ENCODE measurements around the gene SLC19A2. TPM values are rescaled to one million over a fixed set of nuclear protein-coding genes. Genes with fewer than 3 reads are reported as not detected.

SLC19A2 gene
- total RNA-seq, 1 donor from 2014 or later = 12.3 TPM

DNA sequence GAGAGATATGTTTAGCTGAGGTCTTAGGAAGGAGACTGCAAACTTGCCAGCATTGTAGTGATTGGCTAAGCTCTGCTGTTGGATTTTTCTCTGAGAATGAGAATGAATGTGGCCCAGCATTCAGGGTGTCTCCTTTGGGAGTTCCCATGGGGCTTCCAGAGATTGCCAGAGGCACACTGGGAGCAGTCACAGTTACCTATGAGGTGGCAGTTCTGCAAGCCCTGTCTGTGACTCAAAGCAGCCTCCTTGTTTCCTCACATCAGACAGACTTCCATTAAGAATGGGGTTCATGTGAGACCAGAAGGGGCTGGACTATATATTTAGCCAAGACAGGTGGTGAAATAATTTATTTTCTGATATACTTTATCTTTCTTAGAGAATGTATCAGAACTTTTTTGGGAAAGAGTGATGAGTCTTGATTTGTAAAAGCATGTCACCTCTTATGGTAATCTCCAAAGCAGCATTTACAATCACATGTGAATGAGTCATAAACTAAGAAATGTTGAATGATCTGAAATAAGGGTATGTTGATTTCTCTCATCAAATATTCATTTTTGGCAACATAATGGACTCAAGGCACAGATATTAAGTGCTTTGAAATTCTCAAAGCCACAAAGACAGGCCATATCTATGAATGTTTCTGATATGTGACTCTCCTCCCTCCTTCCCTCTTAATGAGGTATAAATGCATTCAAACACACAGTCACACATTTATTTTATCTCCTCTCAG lies 9.5 kb upstream of the SLC19A2 start:
- TF ChIP-seq, protein P1, sequence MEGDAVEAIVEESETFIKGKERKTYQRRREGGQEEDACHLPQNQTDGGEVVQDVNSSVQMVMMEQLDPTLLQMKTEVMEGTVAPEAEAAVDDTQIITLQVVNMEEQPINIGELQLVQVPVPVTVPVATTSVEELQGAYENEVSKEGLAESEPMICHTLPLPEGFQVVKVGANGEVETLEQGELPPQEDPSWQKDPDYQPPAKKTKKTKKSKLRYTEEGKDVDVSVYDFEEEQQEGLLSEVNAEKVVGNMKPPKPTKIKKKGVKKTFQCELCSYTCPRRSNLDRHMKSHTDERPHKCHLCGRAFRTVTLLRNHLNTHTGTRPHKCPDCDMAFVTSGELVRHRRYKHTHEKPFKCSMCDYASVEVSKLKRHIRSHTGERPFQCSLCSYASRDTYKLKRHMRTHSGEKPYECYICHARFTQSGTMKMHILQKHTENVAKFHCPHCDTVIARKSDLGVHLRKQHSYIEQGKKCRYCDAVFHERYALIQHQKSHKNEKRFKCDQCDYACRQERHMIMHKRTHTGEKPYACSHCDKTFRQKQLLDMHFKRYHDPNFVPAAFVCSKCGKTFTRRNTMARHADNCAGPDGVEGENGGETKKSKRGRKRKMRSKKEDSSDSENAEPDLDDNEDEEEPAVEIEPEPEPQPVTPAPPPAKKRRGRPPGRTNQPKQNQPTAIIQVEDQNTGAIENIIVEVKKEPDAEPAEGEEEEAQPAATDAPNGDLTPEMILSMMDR (conservative IDR thresholded peaks at IDR 0.05; ENCODE audit: low read depth, low read length) = no peak
- peak; percentile 52 for DNase-seq (ENCODE audit: low read depth)

GRCh38 chr1:169494343-169494742 lies 8.6 kb upstream of the SLC19A2 start:
- no peak for DNase-seq (ENCODE audit: low read depth)
- TF ChIP-seq, protein P1 (conservative IDR thresholded peaks at IDR 0.05; ENCODE audit: low read depth, low read length) = no peak
- H3K4me3 ChIP-seq (ENCODE audit: low read depth, low read length) = no peak overlapping the region

More for the DNA sequence above, 9.5 kb upstream of the SLC19A2 start:
- H3K4me3 ChIP-seq (ENCODE audit: low read depth, low read length) = no peak overlapping the region

DNA sequence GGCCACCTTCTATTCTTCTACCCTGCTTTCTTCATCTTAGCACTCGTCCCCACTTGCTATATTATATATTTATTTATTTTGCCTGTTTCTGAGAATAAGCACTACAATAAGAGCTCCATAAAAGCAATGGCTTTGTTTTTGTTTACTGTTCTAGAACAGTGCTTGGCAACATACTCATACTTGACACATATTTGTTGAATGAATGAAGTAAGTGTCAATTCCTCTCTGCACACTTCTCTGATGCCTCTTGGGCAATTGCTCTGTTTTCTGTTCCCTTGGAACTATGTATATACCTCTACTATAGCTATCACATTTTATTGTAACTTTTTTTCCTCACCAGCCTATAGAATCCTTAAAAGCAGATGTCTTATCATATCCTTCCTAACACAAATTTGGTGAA lies 7.5 kb upstream of the SLC19A2 start:
- H3K4me3 ChIP-seq (ENCODE audit: low read depth, low read length) = no peak overlapping the region
- TF ChIP-seq, protein P1 (conservative IDR thresholded peaks at IDR 0.05; ENCODE audit: low read depth, low read length) = no peak
- DNase-seq (ENCODE audit: low read depth) = no peak

DNA sequence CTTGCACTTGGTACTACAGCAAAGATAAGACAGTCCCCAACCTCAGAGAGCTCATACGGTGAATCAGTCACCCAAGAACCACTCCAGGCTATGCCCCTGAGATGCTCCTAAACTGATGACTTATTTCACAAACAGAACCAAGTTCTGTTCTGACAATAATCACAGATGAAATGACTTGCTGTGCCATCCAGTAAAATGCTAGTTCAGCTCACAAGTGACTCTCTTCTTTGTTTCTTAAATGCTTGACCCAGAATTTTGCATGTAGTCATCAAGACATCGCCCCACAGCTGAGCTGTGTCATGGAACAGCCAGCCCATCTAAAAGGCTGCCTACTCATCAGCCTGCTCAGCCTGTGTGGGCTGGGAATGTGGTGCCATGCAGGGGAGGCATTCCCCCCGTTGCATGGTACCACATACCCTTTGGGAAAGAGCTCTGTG lies 6.1 kb upstream of the SLC19A2 start:
- TF ChIP-seq, protein P1 (conservative IDR thresholded peaks at IDR 0.05; ENCODE audit: low read depth, low read length) = no peak
- H3K4me3 ChIP-seq (ENCODE audit: low read depth, low read length) = no peak overlapping the region
- no peak for DNase-seq (ENCODE audit: low read depth)

DNA sequence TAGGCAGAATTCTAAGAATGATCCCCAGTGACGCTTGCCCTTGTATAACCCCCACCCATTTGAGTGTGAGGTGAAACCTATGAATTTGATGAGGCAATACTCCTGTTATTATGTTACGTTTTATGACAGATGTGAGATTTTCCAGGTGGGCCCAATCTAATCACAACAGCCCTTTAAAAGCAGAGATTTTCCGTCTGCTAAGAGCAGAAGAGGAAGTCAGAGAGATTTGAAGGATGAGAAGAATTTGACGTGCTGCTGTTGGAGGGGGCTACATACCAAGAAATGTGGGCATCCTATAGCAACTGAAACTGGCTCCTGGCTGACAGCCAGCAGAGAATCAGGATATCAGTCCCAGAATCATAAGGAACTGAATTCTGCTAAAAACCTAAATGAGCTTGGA lies 2.4 kb upstream of the SLC19A2 start:
- TF ChIP-seq, protein P1 (conservative IDR thresholded peaks at IDR 0.05; ENCODE audit: low read depth, low read length) = no peak
- DNase-seq (ENCODE audit: low read depth) = no peak
- no peak overlapping the region for H3K4me3 ChIP-seq (ENCODE audit: low read depth, low read length)

DNA sequence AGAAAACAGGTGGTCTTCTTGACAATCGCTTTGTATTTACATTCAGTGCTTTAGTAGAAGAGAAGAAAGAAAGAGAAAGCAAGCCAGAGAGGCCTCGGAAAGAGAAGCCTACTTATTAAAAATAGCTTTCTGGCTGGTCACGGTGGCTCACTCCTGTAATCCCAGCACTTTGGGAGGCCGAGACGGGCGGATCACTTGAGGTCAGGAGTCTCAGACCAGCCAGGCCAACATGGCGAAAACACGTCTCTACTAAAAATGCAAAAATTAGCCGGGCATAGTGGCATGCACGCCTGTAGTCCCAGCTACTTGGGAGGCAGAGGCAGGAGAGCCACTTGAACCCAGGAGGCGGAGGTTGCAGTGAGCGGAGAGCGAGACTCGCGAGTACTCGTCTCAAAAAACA lies 1.8 kb upstream of the SLC19A2 start:
- TF ChIP-seq, protein P1 (conservative IDR thresholded peaks at IDR 0.05; ENCODE audit: low read depth, low read length) = no peak
- no peak for DNase-seq (ENCODE audit: low read depth)
- H3K4me3 ChIP-seq (ENCODE audit: low read depth, low read length) = no peak overlapping the region

- H3K4me3 ChIP-seq (ENCODE audit: low read depth, low read length) = peak overlapping the region; percentile 71
- TF ChIP-seq, protein P1 (conservative IDR thresholded peaks at IDR 0.05; ENCODE audit: low read depth, low read length) = no peak
- DNase-seq (ENCODE audit: low read depth) = no peak
Observed at GRCh38 chr1:169487133-169487532, 1.4 kb upstream of the SLC19A2 start.

All from epithelial cell of proximal tubule (primary cell).